Measurements from ENCODE around the gene CYP1A2. TPM values are rescaled to one million over a fixed set of nuclear protein-coding genes. Genes with fewer than 3 reads are reported as not detected.

CYP1A2 gene
- total RNA-seq, 1 donor from 2014 or later = not detected

- DNase-seq (ENCODE audit: extremely low read depth, low read depth, low spot score) = no peak
Observed at GRCh38 chr15:74788042-74788682, 39.5 kb downstream of the CYP1A2 start.

GRCh38 chr15:74788683-74789151, 40.1 kb downstream of the CYP1A2 start:
- DNase-seq (ENCODE audit: extremely low read depth, low read depth, low spot score) = no peak

GRCh38 chr15:74789171-74789631, 40.6 kb downstream of the CYP1A2 start:
- DNase-seq (ENCODE audit: extremely low read depth, low read depth, low spot score) = no peak

GRCh38 chr15:74789741-74790079, 41.1 kb downstream of the CYP1A2 start:
- no peak for DNase-seq (ENCODE audit: extremely low read depth, low read depth, low spot score)

GRCh38 chr15:74790080-74790916, 41.7 kb downstream of the CYP1A2 start:
- no peak for DNase-seq (ENCODE audit: extremely low read depth, low read depth, low spot score)

- DNase-seq (ENCODE audit: extremely low read depth, low read depth, low spot score) = no peak
Observed at GRCh38 chr15:74791007-74791406, 42.4 kb downstream of the CYP1A2 start.

- no peak for DNase-seq (ENCODE audit: extremely low read depth, low read depth, low spot score)
Observed at GRCh38 chr15:74791667-74792066, 43.0 kb downstream of the CYP1A2 start.

GRCh38 chr15:74792227-74793016, 43.8 kb downstream of the CYP1A2 start:
- DNase-seq (ENCODE audit: extremely low read depth, low read depth, low spot score) = no peak

GRCh38 chr15:74793135-74794028, 44.7 kb downstream of the CYP1A2 start:
- DNase-seq (ENCODE audit: extremely low read depth, low read depth, low spot score) = no peak

GRCh38 chr15:74794248-74794969, 45.8 kb downstream of the CYP1A2 start:
- DNase-seq (ENCODE audit: extremely low read depth, low read depth, low spot score) = no peak

GRCh38 chr15:74794970-74795349, 46.3 kb downstream of the CYP1A2 start:
- no peak for DNase-seq (ENCODE audit: extremely low read depth, low read depth, low spot score)

- DNase-seq (ENCODE audit: extremely low read depth, low read depth, low spot score) = no peak
Observed at GRCh38 chr15:74795966-74796625, 47.5 kb downstream of the CYP1A2 start.

- no peak for DNase-seq (ENCODE audit: extremely low read depth, low read depth, low spot score)
Observed at GRCh38 chr15:74798388-74799254, 50.0 kb downstream of the CYP1A2 start.

GRCh38 chr15:74799255-74799855, 50.7 kb downstream of the CYP1A2 start:
- DNase-seq (ENCODE audit: extremely low read depth, low read depth, low spot score) = no peak

GRCh38 chr15:74799856-74800558, 51.4 kb downstream of the CYP1A2 start:
- DNase-seq (ENCODE audit: extremely low read depth, low read depth, low spot score) = no peak

GRCh38 chr15:74800559-74801094, 52.0 kb downstream of the CYP1A2 start:
- no peak for DNase-seq (ENCODE audit: extremely low read depth, low read depth, low spot score)

Measured in glomerular endothelial cell (primary cell).